ENCODE measurements around the gene EFL1.
"Not testable (repeated sequence)": the region's sequence is repeated elsewhere in the genome, so short reads cannot be mapped to it uniquely, and the experiment has no call there.

Gene EFL1

GRCh38 chr15:82239685-82240391 lies 22.7 kb downstream of the EFL1 start:
- no peak for DNase-seq

GRCh38 chr15:82237944-82238534 lies 24.5 kb downstream of the EFL1 start:
- not testable (repeated sequence) for DNase-seq

More at GRCh38 chr15:82239685-82240391, 22.7 kb downstream of the EFL1 start:
- TF ChIP-seq GATA1 (IDR thresholded peaks at IDR 0.05; ENCODE audit: low read depth, low read length): no peak
- no peak for TF ChIP-seq POLR2A (IDR thresholded peaks at IDR 0.05; ENCODE audit: low read length)

GRCh38 chr15:82231842-82232241 lies 30.7 kb downstream of the EFL1 start:
- no peak for TF ChIP-seq GATA1 (IDR thresholded peaks at IDR 0.05; ENCODE audit: low read depth, low read length)
- no peak for TF ChIP-seq POLR2A (IDR thresholded peaks at IDR 0.05; ENCODE audit: low read length)

DNA sequence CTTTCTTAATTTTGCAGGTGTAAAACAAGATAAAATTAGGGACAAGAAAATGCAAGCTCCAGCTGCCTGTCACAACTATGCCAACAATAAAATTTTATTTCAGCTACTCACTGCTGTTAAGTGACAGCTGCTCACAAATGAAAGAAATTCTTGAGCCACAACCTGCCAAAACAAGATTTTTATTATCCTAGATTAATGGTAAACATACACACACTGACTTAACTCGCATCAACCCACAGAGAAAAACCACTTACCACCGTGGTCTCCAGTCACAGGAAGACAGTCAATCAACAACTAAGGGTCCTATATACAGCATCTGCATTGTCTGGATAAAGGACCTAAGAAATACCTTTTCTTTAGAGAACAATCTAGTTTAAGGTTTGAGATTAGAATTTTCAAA lies 31.3 kb downstream of the EFL1 start:
- TF ChIP-seq GATA1 (IDR thresholded peaks at IDR 0.05; ENCODE audit: low read depth, low read length): no peak
- TF ChIP-seq POLR2A (IDR thresholded peaks at IDR 0.05; ENCODE audit: low read length): no peak
- DNase-seq: no peak

More at GRCh38 chr15:82231842-82232241, 30.7 kb downstream of the EFL1 start:
- DNase-seq: peak; percentile 29 to 66

- TF ChIP-seq GATA1 (IDR thresholded peaks at IDR 0.05; ENCODE audit: low read depth, low read length): no peak
- TF ChIP-seq POLR2A (IDR thresholded peaks at IDR 0.05; ENCODE audit: low read length): no peak
- DNase-seq: no peak
These were observed 33.8 kb downstream of the EFL1 start for GRCh38 chr15:82228750-82229149.

GRCh38 chr15:82221535-82221934 lies 41.0 kb downstream of the EFL1 start:
- peak; percentile 56 to 62 for DNase-seq

- not testable (repeated sequence) for DNase-seq
These were observed 46.4 kb downstream of the EFL1 start for GRCh38 chr15:82216092-82216491.

DNA sequence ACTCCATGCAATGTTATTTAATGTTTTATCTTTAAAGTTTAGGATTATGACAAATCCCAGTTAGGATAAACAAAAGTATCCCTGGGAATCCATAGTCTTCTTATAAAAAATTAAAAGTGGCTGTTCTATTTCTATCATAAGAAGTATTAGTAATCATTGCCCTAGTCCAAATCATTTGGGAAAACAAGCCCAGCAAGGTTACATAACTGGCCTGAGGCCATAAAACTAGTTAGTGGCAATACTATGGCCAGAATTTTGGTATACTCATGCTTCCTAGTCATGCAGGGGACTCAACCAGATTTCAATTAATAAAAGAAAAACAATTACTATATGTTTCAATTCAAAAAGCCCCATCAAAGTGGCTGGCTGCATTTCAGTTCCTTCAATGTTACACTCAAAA lies 50.3 kb downstream of the EFL1 start:
- DNase-seq: not testable (repeated sequence)

- DNase-seq: peak in 1 of 2 experiments; percentile 38
These were observed 52.4 kb downstream of the EFL1 start for GRCh38 chr15:82210066-82210597.

DNA sequence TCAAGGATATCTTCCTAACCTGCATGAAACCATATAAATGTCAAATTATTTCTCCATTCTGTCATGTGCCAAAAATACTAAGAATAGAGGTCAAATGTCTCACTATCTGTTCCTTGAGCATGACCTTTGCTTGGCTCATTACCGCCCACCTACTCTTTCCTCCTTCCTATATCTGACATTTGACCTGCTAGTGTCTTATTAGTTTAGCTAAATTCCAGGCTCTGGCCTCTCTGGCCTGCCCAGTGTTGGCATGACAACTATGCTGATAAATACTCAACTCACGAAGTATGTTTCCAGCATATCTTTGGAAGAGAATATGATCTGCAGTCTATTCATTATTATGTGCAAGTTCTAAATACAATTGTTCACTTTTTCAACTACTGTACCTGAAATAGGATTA lies 58.0 kb downstream of the EFL1 start:
- not testable (repeated sequence) for DNase-seq

- TF ChIP-seq GATA1 (IDR thresholded peaks at IDR 0.05; ENCODE audit: low read depth, low read length) (no peak), POLR2A (IDR thresholded peaks at IDR 0.05; ENCODE audit: low read length) (no peak)
- DNase-seq: peak; percentile 58 to 79
These were observed 64.6 kb downstream of the EFL1 start for GRCh38 chr15:82197733-82198594.

DNA sequence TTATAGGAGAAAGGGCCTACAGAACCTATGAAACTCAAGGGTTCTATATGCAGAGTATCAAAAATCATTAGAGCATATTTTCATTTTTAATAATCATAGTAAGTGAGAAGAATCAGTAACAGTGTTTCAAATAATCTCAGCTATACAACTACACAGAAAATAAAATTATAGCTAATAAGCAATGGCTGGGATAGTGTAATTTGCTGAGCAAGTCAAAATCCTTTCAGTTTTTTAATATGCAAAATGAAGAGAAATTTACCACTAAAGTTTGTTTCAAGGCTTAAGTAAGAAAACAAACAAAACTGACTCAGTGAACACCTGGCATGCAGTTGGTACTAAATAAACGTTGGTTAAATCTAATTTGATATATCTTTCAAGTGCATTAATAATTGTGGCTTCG lies 66.2 kb downstream of the EFL1 start:
- DNase-seq: no peak
- no peak for TF ChIP-seq POLR2A (IDR thresholded peaks at IDR 0.05; ENCODE audit: low read length)
- no peak for TF ChIP-seq GATA1 (IDR thresholded peaks at IDR 0.05; ENCODE audit: low read depth, low read length)

DNA sequence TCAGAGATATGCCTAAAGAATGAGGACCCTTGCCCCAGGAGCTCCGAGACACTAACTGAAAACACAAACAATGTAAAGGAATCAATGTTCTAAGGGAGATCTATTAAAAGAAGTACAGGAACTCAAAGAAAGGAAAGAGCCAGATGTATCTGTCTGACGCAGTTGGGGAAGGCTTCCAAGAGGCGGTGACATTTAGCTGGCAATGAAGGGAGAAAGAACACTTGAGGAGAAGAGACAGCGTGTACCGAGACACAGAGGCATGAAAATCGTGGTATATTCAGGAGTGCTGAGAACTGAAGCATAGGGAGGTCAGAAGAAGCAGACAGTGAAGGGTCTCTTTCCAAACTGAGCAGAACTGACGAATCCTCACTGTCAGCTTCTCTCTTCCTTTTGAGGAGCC lies 66.7 kb downstream of the EFL1 start:
- not testable (repeated sequence) for DNase-seq

- not testable (repeated sequence) for DNase-seq
These were observed 68.0 kb downstream of the EFL1 start for GRCh38 chr15:82194488-82194887.

- DNase-seq: not testable (repeated sequence)
These were observed 69.1 kb downstream of the EFL1 start for GRCh38 chr15:82193435-82193834.

GRCh38 chr15:82192394-82192793 lies 70.1 kb downstream of the EFL1 start:
- DNase-seq: not testable (repeated sequence)

All from erythroblast (primary cell).